Activated naive CD4-positive, alpha-beta T cell treated with anti-CD3 and anti-CD28 coated beads, Interleukin-2, amount 50 U/mL, for 24 hours (primary cell): ENCODE results near the gene HDDC3.
"Not testable (repeated sequence)": the region's sequence is repeated elsewhere in the genome, so short reads cannot be mapped to it uniquely, and the experiment has no call there.

Experiments used
- H3K27ac Mint-ChIP-seq: one replicate; pipeline ENCODE4 v1.8.0; 2021; ENCODE audit warnings: mild to moderate bottlenecking, mixed read lengths
- H3K27me3 Mint-ChIP-seq: one replicate; pipeline ENCODE4 v1.8.0; 2021; ENCODE audit warnings: mixed read lengths
- H3K36me3 Mint-ChIP-seq: one replicate; pipeline ENCODE4 v1.8.0; 2021; ENCODE audit warnings: mixed read lengths
- H3K4me1 Mint-ChIP-seq: one replicate; pipeline ENCODE4 v1.8.0; 2021; ENCODE audit warnings: mixed read lengths
- H3K4me3 Mint-ChIP-seq: one replicate; pipeline ENCODE4 v1.8.0; 2021; ENCODE audit warnings: mild to moderate bottlenecking, mixed read lengths
- H3K9me3 Mint-ChIP-seq: one replicate; pipeline ENCODE4 v1.8.0; 2021; ENCODE audit warnings: mixed read lengths

The HDDC3 gene

DNA sequence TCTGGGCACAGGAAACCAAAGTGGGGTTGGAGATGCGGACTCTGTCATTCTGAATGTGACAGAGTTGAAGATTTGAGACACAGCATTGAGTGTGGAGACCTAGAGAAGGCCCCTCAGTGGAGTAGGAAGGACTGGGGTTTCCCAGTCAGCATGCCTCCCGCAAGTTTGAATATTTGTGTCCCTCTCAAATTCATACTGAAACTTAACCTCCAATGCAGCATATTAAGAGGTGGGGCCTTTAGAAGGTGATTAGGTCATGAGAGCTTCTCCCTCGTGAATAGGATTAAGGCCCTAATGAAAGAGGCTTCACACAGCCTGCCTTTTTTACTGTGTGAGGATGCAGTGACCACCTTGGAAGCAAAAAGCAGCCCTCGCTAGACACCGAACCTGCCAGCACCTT is 8.0 kb downstream of the HDDC3 start:
- Mint-ChIP-seq H3K4me3 (no peak overlapping the region), H3K27me3 (no peaks in the 10 kb centered on the region), H3K9me3 (no peaks in the 10 kb centered on the region), H3K36me3 (peaks cover 6% of the 10 kb centered on the region), H3K27ac (no peak overlapping the region), H3K4me1 (peaks cover 4% of the 10 kb centered on the region)

DNA sequence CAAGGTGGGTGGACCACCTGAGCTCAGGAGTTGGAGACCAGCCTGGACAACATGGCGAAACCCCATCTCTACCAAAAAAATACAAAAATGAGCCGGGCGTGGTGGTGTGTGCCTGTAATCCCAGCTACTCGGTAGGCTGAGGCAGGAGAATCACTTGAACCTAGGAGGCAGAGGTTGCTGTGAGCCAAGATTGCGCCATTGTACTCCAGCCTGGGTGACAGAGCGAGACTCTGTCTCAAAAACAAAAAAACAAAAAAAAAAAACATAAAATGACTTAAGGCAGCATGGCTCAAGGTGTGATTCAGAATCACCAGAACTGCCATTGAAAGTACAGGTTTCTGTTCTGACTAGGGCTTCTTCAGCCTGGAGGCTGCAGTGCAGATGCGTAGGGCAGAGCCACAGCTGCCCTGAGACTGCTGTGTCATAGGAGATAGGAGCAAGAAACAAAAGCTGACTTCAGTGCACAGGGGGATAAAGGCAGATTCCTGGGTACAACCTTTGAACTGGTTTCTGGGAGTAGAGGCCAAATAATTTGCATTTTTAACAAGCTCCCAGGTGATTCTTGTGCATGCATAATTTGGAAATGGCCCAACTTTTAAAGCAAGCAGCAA is 9.5 kb downstream of the HDDC3 start:
- not testable (repeated sequence) for H3K27ac Mint-ChIP-seq, H3K9me3 Mint-ChIP-seq

DNA sequence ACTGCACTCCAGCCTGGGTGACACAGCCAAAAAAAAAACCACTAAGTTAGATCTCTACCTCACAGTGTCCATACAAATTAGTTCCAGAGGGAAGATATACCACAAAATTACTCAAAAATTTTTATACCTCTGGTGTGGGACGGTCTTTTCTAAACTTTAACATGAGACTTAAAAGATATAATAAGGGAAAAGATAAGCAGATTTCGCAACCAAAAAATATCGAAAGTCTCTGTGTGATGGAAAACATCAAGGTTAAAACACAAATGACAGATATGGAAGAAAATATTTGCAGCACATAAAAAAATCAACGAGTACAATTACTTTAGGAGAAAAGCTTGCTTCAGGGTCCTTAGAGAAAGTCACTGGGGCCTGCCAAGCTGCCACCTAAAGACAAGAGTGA is 10.5 kb downstream of the HDDC3 start:
- H3K4me1 Mint-ChIP-seq = no peaks in the 10 kb centered on the region
- peaks cover 8% of the 10 kb centered on the region for H3K36me3 Mint-ChIP-seq
- H3K4me3 Mint-ChIP-seq = no peak overlapping the region
- peak overlapping the region; percentile 7 for H3K27ac Mint-ChIP-seq
- no peaks in the 10 kb centered on the region for H3K9me3 Mint-ChIP-seq
- H3K27me3 Mint-ChIP-seq = no peaks in the 10 kb centered on the region

More for the DNA sequence above, 9.5 kb downstream of the HDDC3 start:
- H3K36me3 Mint-ChIP-seq, H3K4me1 Mint-ChIP-seq, H3K4me3 Mint-ChIP-seq, H3K27me3 Mint-ChIP-seq: not testable (repeated sequence)

DNA sequence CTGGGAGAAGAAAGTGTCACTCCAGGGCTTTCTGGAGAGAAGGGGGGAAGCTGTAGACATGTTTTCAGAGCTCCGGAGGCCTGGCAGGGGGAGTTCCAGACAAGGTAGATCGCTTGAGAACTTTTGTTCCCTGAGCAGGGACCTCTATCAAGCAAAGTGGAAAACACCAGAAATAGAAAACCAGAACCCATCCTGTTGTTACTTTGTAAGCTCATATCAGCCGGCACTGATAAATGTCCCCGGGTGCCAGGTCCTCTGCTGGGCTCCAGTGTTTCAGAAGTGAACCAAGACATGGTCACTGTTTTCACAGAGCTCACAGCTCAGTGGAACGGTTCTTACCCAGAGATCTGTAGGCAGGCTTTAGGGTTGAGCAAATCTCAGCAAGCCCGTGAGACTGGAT is 13.5 kb downstream of the HDDC3 start:
- peaks cover 12% of the 10 kb centered on the region for H3K36me3 Mint-ChIP-seq
- no peak overlapping the region for H3K27ac Mint-ChIP-seq
- H3K4me1 Mint-ChIP-seq = no peaks in the 10 kb centered on the region
- no peaks in the 10 kb centered on the region for H3K27me3 Mint-ChIP-seq
- no peaks in the 10 kb centered on the region for H3K9me3 Mint-ChIP-seq
- no peak overlapping the region for H3K4me3 Mint-ChIP-seq

DNA sequence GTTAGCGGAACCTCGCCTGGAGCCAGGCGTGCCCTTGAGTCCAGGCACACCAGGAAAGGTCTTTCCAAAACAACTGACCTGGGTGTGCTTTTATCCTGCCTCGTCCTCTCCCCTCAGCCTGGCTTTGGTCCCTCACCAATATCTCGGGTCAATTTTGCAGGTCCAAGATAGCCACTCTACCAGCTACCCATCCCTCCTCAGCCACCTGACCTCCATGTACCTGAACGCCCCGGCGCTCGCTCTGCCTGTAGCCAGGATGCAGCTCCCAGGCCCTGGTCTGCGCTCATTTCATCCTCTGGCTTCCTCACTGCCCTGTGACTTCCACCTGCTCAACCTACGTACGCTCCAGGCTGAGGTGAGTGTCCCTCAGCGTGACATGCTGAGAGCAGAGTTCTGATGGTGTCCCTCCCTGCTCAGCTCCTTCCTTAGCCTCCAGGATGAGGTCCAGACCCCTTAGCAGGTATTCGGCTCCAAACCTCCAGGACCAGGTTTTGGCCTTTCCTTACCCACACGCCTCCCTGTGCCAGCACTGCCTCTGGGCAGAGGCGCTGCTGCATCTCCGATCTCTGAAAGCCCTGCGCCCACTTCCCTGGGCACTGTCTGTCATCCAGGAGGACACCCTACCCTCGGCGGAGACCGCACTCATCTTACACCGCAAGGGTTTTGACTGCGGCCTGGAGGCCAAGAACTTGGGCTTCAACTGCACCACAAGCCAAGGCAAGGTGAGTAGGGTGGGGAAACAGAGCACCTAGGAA is 14.1 kb downstream of the HDDC3 start:
- H3K27ac Mint-ChIP-seq = no peak overlapping the region

DNA sequence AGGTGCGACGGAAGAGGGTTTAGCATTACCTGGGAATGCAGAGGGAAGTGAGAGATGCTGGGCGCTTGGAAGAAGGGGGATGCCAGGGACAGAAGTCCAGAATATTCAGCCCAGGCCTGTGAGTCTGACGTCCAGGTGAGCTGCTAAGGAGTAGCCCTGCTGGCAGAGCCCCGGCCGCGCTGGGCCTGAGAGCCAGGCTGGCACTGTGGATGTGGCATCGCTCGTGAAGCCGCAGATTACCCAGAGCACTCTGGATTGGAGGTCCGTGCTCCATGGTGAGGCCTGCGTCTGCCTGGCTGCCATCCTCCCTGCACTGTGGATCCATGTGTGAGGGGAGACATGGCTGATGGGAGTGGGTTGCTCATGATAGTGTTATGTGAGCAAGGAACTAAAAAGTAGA is 14.8 kb downstream of the HDDC3 start:
- H3K9me3 Mint-ChIP-seq = no peaks in the 10 kb centered on the region
- peaks cover 18% of the 10 kb centered on the region for H3K36me3 Mint-ChIP-seq
- H3K27ac Mint-ChIP-seq = no peak overlapping the region
- no peak overlapping the region for H3K4me3 Mint-ChIP-seq
- no peaks in the 10 kb centered on the region for H3K27me3 Mint-ChIP-seq
- H3K4me1 Mint-ChIP-seq = no peaks in the 10 kb centered on the region

More for the DNA sequence above, 14.1 kb downstream of the HDDC3 start:
- Mint-ChIP-seq H3K4me1 (no peaks in the 10 kb centered on the region), H3K36me3 (peaks cover 18% of the 10 kb centered on the region), H3K4me3 (no peak overlapping the region), H3K27me3 (no peaks in the 10 kb centered on the region), H3K9me3 (no peaks in the 10 kb centered on the region)

DNA sequence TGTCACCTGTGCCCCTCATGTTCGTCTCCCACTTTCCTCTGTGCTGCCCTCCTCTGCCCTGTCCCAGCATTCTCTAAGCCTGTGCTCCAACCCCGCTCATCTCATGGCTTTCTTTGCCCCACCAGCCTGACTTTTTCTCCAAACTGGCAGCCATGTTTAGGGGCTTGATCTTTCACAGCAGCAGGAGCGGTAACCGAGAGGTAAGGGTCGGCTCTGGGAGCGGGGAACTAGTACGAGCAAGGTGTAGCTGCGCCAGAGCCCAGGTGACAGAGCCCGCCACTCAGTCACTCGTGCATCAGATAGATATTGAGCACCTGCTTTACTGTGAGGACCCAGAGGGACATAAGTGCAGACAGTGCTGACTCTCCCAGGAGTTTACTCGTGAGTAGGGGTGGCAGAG is 15.9 kb downstream of the HDDC3 start:
- H3K4me3 Mint-ChIP-seq = no peak overlapping the region

DNA sequence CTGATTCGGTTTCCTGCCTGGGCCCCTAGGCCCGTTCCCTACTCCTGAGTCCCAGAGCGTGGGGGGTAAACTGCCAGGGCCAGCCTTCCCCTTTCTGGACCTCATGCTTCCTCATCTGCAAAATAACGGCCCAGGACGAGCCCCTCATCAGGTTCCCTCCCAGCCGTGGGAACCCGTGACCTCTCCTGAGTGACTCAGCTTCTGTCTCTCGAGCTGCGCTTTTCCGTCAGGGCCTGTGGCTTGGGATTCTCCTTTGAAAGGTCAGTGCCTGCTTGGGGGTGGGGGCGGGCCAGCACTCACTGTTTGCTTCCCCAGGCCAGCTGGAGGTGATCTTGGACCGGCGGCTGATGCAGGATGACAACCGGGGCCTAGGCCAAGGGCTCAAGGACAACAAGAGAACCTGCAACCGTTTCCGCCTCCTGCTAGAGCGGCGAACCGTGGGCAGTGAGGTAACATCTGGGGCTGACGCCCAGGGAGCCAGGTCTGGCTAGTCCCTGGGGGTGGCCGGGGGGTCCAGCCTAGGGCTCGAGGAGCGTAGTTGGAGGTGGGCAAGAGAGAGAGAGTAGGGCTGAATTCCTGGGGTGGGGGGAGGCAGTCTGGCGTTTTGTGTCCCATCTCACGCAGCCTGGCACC is 16.4 kb downstream of the HDDC3 start:
- Mint-ChIP-seq H3K27ac (no peak overlapping the region), H3K36me3 (peaks cover 18% of the 10 kb centered on the region), H3K9me3 (no peaks in the 10 kb centered on the region), H3K4me3 (no peak overlapping the region), H3K4me1 (no peaks in the 10 kb centered on the region), H3K27me3 (no peaks in the 10 kb centered on the region)

More for the DNA sequence above, 15.9 kb downstream of the HDDC3 start:
- Mint-ChIP-seq H3K27ac (no peak overlapping the region), H3K4me1 (no peaks in the 10 kb centered on the region), H3K36me3 (peaks cover 18% of the 10 kb centered on the region), H3K9me3 (no peaks in the 10 kb centered on the region), H3K27me3 (no peaks in the 10 kb centered on the region)

DNA sequence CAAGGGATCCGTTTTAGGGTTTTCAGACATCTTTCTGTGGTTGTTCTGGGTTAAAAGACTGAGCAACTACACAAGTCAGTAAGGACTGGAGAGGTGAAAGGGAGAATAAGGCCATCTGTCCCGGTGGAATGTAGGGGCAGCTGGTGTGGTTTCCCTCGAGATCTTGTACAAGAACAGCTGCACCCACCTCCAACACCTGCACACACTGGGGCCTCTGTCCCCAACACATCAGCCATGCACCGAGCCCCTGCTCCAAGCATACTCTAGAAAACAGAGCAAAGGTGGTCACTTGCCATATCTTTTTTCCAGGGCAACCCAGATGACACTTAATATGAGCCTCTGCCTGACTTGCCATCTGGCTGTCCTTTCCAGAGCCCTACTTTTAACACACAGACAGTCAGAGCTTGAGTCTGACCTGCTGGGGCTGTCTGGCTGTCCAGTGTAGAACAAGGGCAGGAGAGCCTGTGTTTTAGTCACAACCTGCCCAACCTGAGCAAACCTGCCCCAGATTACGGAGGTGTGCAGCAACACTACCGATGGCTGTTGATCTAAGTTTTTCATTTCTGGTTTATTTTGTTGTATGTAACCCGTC is 17.0 kb downstream of the HDDC3 start:
- H3K27ac Mint-ChIP-seq = no peak overlapping the region
- no peaks in the 10 kb centered on the region for H3K27me3 Mint-ChIP-seq
- H3K9me3 Mint-ChIP-seq = no peaks in the 10 kb centered on the region
- H3K4me3 Mint-ChIP-seq = no peak overlapping the region
- peaks cover 18% of the 10 kb centered on the region for H3K36me3 Mint-ChIP-seq
- H3K4me1 Mint-ChIP-seq = no peaks in the 10 kb centered on the region

DNA sequence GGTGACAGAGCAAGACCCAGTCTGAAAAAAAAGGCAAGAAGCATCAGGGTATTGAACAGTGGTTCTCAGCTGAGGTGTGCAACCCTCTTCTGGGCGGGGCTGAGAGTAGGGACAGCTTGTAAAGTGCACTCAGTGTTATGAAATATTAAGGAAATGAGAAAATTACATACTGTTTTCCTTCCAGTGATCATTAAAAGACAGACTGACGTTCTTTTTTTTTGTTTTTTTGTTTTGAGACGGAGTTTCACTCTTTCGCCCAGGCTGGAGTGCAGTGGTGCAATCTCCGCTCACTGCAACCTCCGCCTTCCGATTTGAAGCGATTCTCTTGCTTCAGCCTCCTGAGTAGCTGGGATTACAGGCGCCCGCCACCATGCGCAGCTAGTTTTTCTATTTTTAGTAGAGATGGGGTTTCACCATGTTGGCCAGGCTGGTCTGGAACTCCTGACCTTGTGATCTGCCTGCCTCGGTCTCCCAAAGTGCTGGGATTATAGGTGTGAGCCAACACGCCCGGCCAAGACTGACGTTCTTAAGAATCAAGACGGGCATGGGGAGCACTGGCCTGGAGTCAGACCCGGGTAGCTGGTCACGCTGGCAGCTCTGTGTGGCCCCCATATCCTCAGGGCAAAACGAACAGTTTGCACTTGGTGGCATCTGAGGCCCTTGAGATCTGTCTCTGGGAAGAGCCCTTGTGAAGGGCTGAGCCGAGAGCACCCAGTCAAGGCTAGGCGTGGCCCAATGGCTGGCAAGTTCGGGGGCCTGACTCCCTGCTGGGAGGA is 17.9 kb downstream of the HDDC3 start:
- Mint-ChIP-seq H3K4me1 (no peaks in the 10 kb centered on the region), H3K27ac (no peak overlapping the region), H3K36me3 (peaks cover 12% of the 10 kb centered on the region), H3K9me3 (no peaks in the 10 kb centered on the region), H3K4me3 (no peak overlapping the region), H3K27me3 (no peaks in the 10 kb centered on the region)

DNA sequence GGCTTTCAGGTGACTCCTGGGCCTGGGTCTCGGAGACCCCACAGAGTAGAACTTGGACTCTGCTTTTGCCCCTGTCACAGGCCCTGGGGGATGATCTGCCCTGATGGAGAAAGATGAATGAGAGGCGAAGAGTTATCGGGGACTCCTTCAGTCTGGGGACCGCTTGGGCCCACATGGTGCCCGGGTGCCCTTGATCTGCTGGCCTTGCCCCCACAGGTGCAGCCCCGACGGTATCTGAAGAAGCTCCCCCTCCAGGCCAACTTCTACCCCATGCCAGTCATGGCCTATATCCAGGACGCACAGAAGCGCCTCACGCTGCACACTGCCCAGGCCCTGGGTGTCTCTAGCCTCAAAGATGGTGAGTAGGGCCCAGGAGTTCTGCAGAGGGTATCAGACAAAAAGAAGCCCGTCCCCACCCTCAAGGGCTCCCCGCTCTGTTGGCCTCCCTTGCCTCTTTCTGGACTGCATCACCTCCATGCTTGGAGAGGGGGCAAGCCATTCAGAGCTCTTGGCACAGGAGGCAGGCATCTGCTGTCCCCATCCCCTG is 18.9 kb downstream of the HDDC3 start:
- no peak overlapping the region for H3K4me3 Mint-ChIP-seq
- H3K9me3 Mint-ChIP-seq = no peaks in the 10 kb centered on the region
- no peaks in the 10 kb centered on the region for H3K4me1 Mint-ChIP-seq
- H3K36me3 Mint-ChIP-seq = peaks cover 12% of the 10 kb centered on the region
- no peak overlapping the region for H3K27ac Mint-ChIP-seq
- H3K27me3 Mint-ChIP-seq = no peaks in the 10 kb centered on the region

DNA sequence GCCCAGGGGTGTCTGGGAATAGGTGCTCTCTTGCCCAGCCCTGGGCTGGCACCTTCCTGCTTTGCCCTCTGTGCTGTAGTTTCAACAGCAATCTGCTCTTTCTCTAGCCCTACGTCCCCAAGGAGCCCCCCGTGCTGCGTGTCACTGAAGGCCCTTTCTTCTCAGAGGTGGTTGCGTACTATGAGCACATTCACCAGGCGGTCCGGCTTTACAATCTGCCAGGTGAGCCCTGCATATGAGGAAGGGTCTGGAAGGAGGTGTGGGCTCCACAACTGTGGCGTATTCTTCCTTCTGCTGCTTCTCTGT is 19.6 kb downstream of the HDDC3 start:
- Mint-ChIP-seq H3K4me1 (no peaks in the 10 kb centered on the region), H3K27me3 (no peaks in the 10 kb centered on the region), H3K36me3 (peaks cover 16% of the 10 kb centered on the region), H3K9me3 (no peaks in the 10 kb centered on the region), H3K4me3 (no peak overlapping the region), H3K27ac (no peak overlapping the region)

DNA sequence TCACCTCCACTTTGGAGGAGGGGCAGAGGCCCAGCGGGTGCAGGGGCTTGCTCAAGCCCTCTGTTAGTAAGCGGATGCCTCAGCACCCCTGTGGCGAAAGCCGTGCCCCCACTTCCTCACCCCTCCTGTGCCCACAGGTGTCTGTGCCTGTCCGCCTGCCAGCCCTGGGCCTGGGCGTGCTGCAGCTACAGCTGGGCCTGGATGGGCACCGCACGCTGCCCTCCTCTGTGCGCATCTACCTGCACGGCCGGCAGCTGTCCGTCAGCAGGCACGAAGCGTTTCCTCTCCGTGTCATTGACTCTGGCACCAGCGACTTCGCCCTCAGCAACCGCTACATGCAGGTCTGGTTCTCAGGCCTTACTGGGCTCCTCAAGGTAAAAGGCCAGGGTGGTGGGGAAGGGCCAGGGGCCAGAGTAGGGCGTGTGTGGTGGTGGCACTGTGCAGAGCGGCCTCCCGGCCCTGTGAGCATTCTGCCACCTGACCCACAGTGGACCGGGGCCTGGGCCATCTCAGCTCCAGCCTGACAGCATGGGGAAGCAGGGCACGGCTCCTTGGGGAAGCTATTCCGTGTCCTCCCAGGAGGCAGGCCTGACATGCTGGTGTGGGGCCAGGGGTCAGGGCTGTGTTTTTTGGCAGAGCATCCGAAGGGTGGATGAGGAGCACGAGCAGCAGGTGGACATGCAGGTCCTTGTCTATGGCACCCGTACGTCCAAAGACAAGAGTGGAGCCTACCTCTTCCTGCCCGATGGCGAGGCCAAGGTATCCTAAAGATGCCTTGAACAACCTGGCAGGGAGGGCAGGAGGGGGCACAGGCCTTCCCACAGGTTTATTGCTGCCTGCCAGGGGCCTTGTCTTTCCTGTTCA is 20.2 kb downstream of the HDDC3 start:
- Mint-ChIP-seq H3K4me1 (no peaks in the 10 kb centered on the region), H3K36me3 (peaks cover 13% of the 10 kb centered on the region), H3K9me3 (no peaks in the 10 kb centered on the region), H3K4me3 (no peak overlapping the region), H3K27me3 (no peaks in the 10 kb centered on the region), H3K27ac (no peak overlapping the region)

DNA sequence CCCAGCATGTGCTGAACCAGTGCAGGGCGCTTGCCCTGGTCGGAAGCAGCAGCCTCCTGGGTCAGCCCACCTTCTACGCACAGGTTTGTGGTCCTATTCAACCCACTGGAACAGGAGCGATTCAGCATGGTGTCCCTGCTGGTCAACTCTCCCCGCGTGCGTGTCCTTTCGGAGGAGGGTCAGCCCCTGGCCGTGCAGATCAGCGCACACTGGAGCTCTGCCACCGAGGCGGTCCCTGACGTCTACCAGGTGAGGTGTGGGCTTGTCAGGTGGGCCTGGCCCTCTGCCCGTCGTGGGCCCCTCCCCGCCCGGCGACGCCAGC is 21.1 kb downstream of the HDDC3 start:
- H3K36me3 Mint-ChIP-seq = peaks cover 11% of the 10 kb centered on the region
- H3K4me3 Mint-ChIP-seq = no peak overlapping the region
- no peaks in the 10 kb centered on the region for H3K4me1 Mint-ChIP-seq
- H3K9me3 Mint-ChIP-seq = no peaks in the 10 kb centered on the region
- H3K27ac Mint-ChIP-seq = no peak overlapping the region
- H3K27me3 Mint-ChIP-seq = no peaks in the 10 kb centered on the region
